Tibial nerve (tissue), 3 donors: ENCODE measurements around the gene ZFX.
"Not testable (repeated sequence)": the region's sequence is repeated elsewhere in the genome, so short reads cannot be mapped to it uniquely, and the experiment has no call there.

Source experiments
- CTCF ChIP-seq, 5 experiments: fragments of 200-600 bp in 3 of 5; fragments of 450-650 bp in 2 of 5; sonication (generic) in 3 of 5; IDR thresholded peaks; one replicate each; pipeline ENCODE4 v1.5.1; 2016 to 2019; ENCODE audit warnings: antibody characterized with exemption in 5 of 5, mild to moderate bottlenecking in 3 of 5, moderate library complexity in 2 of 5
- POLR2A ChIP-seq, 2 donors: fragments of 450-650 bp; IDR thresholded peaks; one replicate each; pipeline ENCODE4 v1.6.1; 2017; ENCODE audit warnings: antibody characterized with exemption in 2 of 2, mild to moderate bottlenecking in 2 of 2, moderate library complexity in 2 of 2

GRCh38 chrX:24135768-24136167 lies 13.8 kb upstream of the ZFX start:
- TF ChIP-seq CTCF, POLR2A (IDR thresholded peaks at IDR 0.05): not testable (repeated sequence)
